IPS-20b (cell line): ENCODE data around the gene PCDHA7.
"Not testable (repeated sequence)": the region's sequence is repeated elsewhere in the genome, so short reads cannot be mapped to it uniquely, and the experiment has no call there.

Experiments used
- H3K27ac ChIP-seq: one replicate; pipeline ENCODE4 v1.5.1; 2013; ENCODE audit warnings: low read length
- H3K27me3 ChIP-seq: 2 replicates; pipeline ENCODE4 v1.6.1; 2013; ENCODE audit warnings: mild to moderate bottlenecking, low read length, inconsistent platforms; ENCODE audit not compliant: insufficient read depth
- H3K36me3 ChIP-seq: 2 replicates; pipeline ENCODE4 v1.6.1; 2013; ENCODE audit warnings: low read depth, mild to moderate bottlenecking, inconsistent platforms, low read length, moderate library complexity; ENCODE audit not compliant: insufficient read depth
- H3K4me1 ChIP-seq: 2 replicates; pipeline ENCODE4 v1.6.1; 2013; ENCODE audit warnings: mild to moderate bottlenecking, control low read depth, inconsistent platforms, low read length, moderate library complexity; ENCODE audit not compliant: insufficient read depth
- H3K4me3 ChIP-seq: 2 replicates; pipeline ENCODE4 v1.5.1; 2013; ENCODE audit warnings: mild to moderate bottlenecking, low read length, inconsistent platforms
- H3K9ac ChIP-seq: 2 replicates; pipeline ENCODE4 v1.6.1; 2013; ENCODE audit warnings: low read depth, mild to moderate bottlenecking, inconsistent platforms, low read length, moderate library complexity
- H3K9me3 ChIP-seq: 2 replicates; pipeline ENCODE4 v1.6.1; 2013; ENCODE audit warnings: mild to moderate bottlenecking, low read depth, low read length, inconsistent platforms; ENCODE audit not compliant: insufficient read depth

PCDHA7 gene

DNA sequence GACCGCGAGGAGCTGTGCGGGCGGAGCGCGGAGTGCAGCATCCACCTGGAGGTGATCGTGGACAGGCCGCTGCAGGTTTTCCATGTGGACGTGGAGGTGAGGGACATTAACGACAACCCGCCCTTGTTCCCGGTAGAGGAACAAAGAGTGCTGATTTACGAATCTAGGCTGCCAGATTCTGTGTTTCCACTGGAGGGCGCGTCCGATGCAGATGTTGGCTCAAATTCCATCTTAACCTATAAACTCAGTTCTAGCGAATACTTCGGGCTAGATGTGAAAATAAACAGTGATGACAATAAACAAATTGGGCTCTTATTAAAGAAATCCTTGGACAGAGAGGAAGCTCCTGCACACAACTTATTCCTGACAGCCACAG is 5.7 kb upstream of the PCDHA7 start:
- H3K27me3 ChIP-seq, result no peaks in the 10 kb centered on the region
- H3K9ac ChIP-seq, result no peak overlapping the region
- no peak overlapping the region for H3K4me3 ChIP-seq
- no peak overlapping the region for H3K27ac ChIP-seq
- no peaks in the 10 kb centered on the region for H3K4me1 ChIP-seq
- H3K9me3 ChIP-seq, result peaks cover 45% of the 10 kb centered on the region; the same call in 1 of the 2 replicates
- no peaks in the 10 kb centered on the region for H3K36me3 ChIP-seq

- H3K36me3 ChIP-seq, result not testable (repeated sequence)
Measured at GRCh38 chr5:140829511-140830501, 4.3 kb upstream of the PCDHA7 start.

DNA sequence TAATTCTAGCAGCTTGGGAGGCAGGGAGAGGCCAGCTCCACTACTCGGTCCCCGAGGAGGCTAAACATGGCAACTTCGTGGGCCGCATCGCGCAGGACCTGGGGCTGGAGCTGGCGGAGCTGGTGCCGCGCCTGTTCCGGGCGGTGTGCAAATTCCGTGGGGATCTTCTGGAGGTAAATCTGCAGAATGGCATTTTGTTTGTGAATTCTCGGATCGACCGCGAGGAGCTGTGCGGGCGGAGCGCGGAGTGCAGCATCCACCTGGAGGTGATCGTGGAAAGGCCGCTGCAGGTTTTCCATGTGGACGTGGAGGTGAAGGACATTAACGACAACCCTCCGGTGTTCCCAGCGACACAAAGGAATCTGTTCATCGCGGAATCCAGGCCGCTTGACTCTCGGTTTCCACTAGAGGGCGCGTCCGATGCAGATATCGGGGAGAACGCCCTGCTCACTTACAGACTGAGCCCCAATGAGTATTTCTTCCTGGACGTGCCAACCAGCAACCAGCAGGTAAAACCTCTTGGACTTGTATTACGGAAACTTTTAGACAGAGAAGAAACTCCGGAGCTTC is 455 bp downstream of the PCDHA7 start:
- not testable (repeated sequence) for H3K4me1 ChIP-seq, H3K4me3 ChIP-seq, H3K27ac ChIP-seq, H3K36me3 ChIP-seq, H3K27me3 ChIP-seq, H3K9ac ChIP-seq
- H3K9me3 ChIP-seq, result peaks cover 41% of the 10 kb centered on the region; the same call in 1 of the 2 replicates

More at GRCh38 chr5:140829511-140830501, 4.3 kb upstream of the PCDHA7 start:
- not testable (repeated sequence) for H3K4me1 ChIP-seq, H3K9ac ChIP-seq, H3K4me3 ChIP-seq, H3K27ac ChIP-seq, H3K27me3 ChIP-seq
- H3K9me3 ChIP-seq, result peaks cover 43% of the 10 kb centered on the region; the same call in 1 of the 2 replicates

DNA sequence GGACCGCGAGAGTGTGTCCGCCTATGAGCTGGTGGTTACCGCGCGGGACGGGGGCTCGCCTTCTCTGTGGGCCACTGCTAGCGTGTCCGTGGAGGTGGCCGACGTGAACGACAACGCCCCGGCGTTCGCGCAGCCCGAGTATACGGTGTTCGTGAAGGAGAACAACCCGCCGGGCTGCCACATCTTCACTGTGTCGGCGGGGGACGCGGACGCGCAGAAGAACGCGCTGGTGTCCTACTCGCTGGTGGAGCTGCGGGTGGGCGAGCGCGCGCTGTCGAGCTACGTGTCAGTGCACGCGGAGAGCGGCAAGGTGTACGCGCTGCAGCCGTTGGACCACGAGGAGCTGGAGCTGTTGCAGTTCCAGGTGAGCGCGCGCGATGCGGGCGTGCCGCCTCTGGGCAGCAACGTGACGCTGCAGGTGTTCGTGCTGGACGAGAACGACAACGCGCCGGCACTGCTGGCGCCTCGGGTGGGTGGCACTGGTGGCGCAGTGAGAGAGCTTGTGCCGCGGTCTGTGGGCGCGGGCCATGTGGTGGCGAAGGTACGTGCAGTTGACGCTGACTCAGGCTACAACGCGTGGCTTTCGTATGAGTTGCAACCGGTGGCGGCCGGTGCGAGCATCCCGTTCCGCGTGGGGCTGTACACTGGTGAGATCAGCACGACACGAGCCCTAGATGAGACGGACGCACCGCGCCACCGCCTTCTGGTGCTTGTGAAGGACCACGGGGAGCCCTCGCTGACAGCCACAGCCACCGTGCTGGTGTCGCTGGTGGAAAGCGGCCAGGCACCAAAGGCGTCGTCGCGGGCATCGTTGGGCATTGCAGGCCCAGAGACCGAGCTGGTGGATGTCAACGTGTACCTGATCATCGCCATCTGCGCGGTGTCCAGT is 1.8 kb downstream of the PCDHA7 start:
- Histone ChIP-seq H3K27ac (no peak overlapping the region), H3K4me3 (no peak overlapping the region), H3K36me3 (no peaks in the 10 kb centered on the region), H3K4me1 (no peaks in the 10 kb centered on the region), H3K9me3 (peaks cover 47% of the 10 kb centered on the region; the same call in 1 of the 2 replicates), H3K27me3 (no peaks in the 10 kb centered on the region), H3K9ac (no peak overlapping the region)

GRCh38 chr5:140840978-140841962 is 7.2 kb downstream of the PCDHA7 start, which contains the start of gene PCDHA8:
TSS of gene PCDHA8 (plus strand) at chr5:140841187. CDS start at chr5:140841322, 135 bp downstream.
- peaks cover 31% of the 10 kb centered on the region; the same call in 1 of the 2 replicates for H3K9me3 ChIP-seq
- no peaks in the 10 kb centered on the region for H3K27me3 ChIP-seq
- H3K36me3 ChIP-seq, result no peaks in the 10 kb centered on the region
- H3K9ac ChIP-seq, result no peak within 1 kb of the TSS
- no peak within 1 kb of the TSS for H3K27ac ChIP-seq
- no peak within 1 kb of the TSS for H3K4me3 ChIP-seq
- no peaks in the 10 kb centered on the region for H3K4me1 ChIP-seq

GRCh38 chr5:140842798-140843733 is 9.0 kb downstream of the PCDHA7 start:
- Histone ChIP-seq H3K36me3 (no peaks in the 10 kb centered on the region), H3K4me3 (no peak overlapping the region), H3K27ac (no peak overlapping the region), H3K27me3 (no peaks in the 10 kb centered on the region), H3K9ac (no peak overlapping the region), H3K4me1 (no peaks in the 10 kb centered on the region), H3K9me3 (peaks cover 24% of the 10 kb centered on the region; the same call in 1 of the 2 replicates)

- not testable (repeated sequence) for H3K27me3 ChIP-seq, H3K27ac ChIP-seq, H3K4me3 ChIP-seq, H3K9ac ChIP-seq, H3K36me3 ChIP-seq, H3K4me1 ChIP-seq
- H3K9me3 ChIP-seq, result peaks cover 21% of the 10 kb centered on the region; the same call in 1 of the 2 replicates
Measured at GRCh38 chr5:140848139-140849102, 14.4 kb downstream of the PCDHA7 start, which contains the start of gene PCDHA9. TSS of gene PCDHA9 (plus strand) at chr5:140848382. CDS start at chr5:140848496, 114 bp downstream.

- not testable (repeated sequence) for H3K9ac ChIP-seq, H3K9me3 ChIP-seq, H3K36me3 ChIP-seq, H3K4me1 ChIP-seq, H3K4me3 ChIP-seq, H3K27ac ChIP-seq, H3K27me3 ChIP-seq
Measured at GRCh38 chr5:140849831-140850634, 16.0 kb downstream of the PCDHA7 start.
